Neuron (in vitro differentiated cells): ENCODE data around the gene ACVR1C.

Experiments used
- H2AFZ ChIP-seq: one replicate; pipeline ENCODE4 v1.6.1; 2013; ENCODE audit warnings: low read depth, mild to moderate bottlenecking, inconsistent platforms, low read length, moderate library complexity
- H3K27me3 ChIP-seq: one replicate; pipeline ENCODE4 v1.6.1; 2013; ENCODE audit warnings: low read length; ENCODE audit not compliant: insufficient read depth
- H3K36me3 ChIP-seq: one replicate; pipeline ENCODE4 v1.6.1; 2013; ENCODE audit warnings: low read length; ENCODE audit not compliant: insufficient read depth
- H3K4me1 ChIP-seq: one replicate; pipeline ENCODE4 v1.6.1; 2013; ENCODE audit warnings: low read length; ENCODE audit not compliant: insufficient read depth
- H3K4me3 ChIP-seq: 2 replicates; pipeline ENCODE4 v1.5.1; 2013; ENCODE audit warnings: mild to moderate bottlenecking, low read length, moderate library complexity
- H3K9me3 ChIP-seq: one replicate; pipeline ENCODE4 v1.6.1; 2013; ENCODE audit warnings: low read length

Gene ACVR1C

DNA sequence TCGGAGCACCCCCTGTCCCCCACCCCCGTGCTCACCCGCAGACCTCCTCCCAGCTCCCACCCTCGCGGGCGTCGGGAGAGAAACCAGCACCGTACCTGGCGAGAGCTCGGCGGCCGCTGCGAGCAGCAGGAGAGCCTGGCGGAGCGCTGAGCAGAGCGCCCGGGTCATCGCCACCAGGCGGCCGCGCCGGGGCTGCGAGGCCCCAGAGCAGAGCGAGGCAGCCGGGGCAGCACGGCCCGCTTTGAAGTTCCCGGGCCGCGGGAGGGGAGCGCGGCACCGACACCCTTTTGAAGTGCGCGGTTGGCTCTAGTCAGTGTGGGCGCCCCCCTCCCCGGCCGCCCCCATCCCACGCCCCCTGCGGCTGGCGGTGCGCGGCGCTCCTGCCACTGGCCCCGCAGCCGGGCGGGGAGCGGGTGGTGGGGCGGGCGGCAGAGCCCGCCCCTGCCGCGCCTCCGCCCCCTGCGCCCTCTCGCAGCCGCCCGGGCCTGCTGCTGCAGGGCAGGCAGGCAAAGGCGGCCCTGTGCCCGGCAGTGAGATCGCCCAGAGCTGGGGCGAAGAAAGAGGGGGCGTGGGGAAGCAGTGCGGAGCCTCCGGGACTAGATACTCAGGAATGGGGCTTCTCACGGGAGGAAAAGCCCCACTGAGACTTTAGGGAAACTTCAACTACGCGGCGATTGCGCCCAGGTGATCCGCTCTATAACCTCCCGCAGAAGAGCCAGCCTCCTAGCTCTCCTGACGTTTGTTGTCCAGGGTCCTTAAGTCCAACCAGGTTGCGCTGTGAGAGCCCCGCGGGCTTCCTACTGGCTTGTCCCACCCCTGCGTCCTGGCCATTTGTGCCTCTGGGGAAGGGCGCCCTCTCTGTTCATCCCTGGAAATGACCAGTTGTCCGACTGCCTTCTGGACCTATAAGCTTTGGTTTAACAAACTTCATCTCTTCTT lies at the start of gene ACVR1C:
TSS of gene ACVR1C (minus strand) at position 388 of the 939 bp plus-strand sequence. CDS start at position 168, 220 bp downstream.
- no peaks in the 10 kb centered on the region for H3K9me3 ChIP-seq
- peaks cover 19% of the 10 kb centered on the region for H3K27me3 ChIP-seq
- H3K4me1 ChIP-seq: no peaks in the 10 kb centered on the region
- peak within 1 kb of the TSS; percentile 47 for H3K4me3 ChIP-seq
- no peaks in the 10 kb centered on the region for H3K36me3 ChIP-seq
- peak within 1 kb of the TSS; percentile 68 for H2AFZ ChIP-seq

DNA sequence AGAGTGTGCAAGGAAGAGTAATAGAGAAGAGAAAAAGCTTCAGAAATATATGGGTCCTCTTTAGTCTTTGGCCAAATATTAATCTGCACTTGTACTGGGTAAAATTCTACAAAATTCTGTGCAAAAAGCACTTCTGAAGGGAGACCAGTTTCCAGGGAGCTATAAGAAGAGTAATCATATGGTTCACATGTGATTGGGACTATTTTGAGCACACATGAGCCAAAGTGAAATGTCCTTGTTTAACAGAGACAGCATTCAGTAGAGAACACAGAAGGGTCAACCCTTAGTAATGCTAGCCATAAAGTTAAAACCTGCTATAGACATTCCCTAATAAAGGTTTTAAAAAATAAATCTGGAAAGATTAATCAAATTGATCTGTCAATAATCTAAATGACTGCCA lies 49.3 kb upstream of the ACVR1C start:
- H3K4me1 ChIP-seq: no peaks in the 10 kb centered on the region
- no peak overlapping the region for H2AFZ ChIP-seq
- H3K9me3 ChIP-seq: no peaks in the 10 kb centered on the region
- no peaks in the 10 kb centered on the region for H3K27me3 ChIP-seq
- no peaks in the 10 kb centered on the region for H3K36me3 ChIP-seq
- no peak overlapping the region for H3K4me3 ChIP-seq

DNA sequence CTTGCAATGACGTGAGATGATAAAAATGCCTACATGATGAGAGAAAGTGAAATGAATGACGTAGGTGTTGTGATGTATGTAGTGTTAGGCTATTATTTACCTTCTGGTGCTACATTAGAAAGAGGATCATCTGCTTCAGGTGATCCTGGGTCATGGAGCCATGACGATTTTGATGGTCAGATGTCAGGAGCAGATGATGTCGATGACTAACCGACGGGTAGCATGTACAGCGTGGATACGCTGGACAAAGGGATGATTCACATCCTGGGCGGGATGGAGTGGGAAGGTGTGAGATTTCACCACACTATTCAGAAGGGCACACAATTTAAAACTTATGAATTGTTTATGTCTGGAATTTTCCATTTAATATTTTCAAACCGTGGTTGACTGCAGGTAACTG lies 43.5 kb upstream of the ACVR1C start:
- no peaks in the 10 kb centered on the region for H3K27me3 ChIP-seq
- no peaks in the 10 kb centered on the region for H3K4me1 ChIP-seq
- no peaks in the 10 kb centered on the region for H3K9me3 ChIP-seq
- no peaks in the 10 kb centered on the region for H3K36me3 ChIP-seq
- H3K4me3 ChIP-seq: no peak overlapping the region
- H2AFZ ChIP-seq: no peak overlapping the region

DNA sequence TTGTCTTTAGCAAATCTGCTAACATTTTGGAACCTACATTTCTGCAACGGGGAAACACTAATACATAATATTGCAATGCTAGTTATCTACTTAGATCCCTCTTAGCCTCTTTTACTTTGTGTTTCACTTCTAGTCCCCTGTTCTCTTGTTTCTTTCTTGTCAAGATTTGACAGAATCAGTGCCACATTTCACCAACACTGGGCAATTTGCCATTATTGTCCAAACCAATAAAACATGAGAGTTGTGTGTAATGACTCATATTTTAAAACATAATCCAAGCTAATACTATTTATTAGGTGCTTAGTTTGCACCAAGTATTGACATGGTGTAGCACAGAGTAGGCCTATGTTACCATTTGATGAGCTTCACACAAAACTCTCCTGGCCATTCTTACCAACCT lies 33.7 kb upstream of the ACVR1C start:
- H3K27me3 ChIP-seq: no peaks in the 10 kb centered on the region
- no peaks in the 10 kb centered on the region for H3K9me3 ChIP-seq
- no peaks in the 10 kb centered on the region for H3K36me3 ChIP-seq
- H3K4me3 ChIP-seq: no peak overlapping the region
- no peak overlapping the region for H2AFZ ChIP-seq
- H3K4me1 ChIP-seq: no peaks in the 10 kb centered on the region

DNA sequence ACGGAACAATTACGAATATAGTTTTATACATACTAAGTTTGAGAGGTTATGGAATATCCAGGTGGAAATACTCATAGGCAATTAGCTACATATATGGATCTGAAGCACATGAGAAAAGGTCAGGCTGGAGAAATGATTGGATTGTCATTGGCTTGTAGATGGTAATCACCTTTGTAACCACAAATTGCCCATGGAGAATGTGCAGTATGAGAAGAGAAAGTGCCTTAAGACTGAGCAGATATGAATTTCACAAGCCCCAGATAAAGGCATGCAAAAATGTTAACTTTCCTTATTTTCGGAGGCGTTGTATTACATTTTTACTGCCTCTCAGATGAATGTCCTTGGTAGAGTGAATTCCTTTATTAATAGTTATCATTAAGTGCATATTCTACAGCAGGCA lies 33.1 kb upstream of the ACVR1C start:
- no peak overlapping the region for H3K4me3 ChIP-seq
- no peaks in the 10 kb centered on the region for H3K27me3 ChIP-seq
- H3K36me3 ChIP-seq: no peaks in the 10 kb centered on the region
- no peaks in the 10 kb centered on the region for H3K9me3 ChIP-seq
- no peaks in the 10 kb centered on the region for H3K4me1 ChIP-seq
- H2AFZ ChIP-seq: no peak overlapping the region

DNA sequence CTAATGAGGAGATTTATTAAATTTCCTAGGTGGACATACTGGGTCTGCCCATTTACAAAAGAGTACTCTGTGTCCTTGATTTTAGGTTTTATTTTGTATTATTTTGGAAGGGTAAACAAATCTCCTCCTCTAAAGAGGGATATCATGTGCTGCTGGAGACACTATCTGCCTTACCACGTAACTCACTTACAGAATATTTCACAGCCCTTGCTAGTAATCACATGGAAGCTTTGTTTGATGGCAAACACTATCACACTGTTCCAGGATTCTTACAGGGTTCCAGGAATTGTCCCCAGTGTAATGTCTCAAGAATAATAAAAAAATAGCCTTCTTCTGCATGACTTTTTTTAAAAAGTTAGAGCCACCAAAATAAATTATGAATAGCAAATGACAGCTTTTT lies 29.2 kb upstream of the ACVR1C start:
- no peaks in the 10 kb centered on the region for H3K27me3 ChIP-seq
- H3K36me3 ChIP-seq: no peaks in the 10 kb centered on the region
- no peaks in the 10 kb centered on the region for H3K9me3 ChIP-seq
- H3K4me3 ChIP-seq: no peak overlapping the region
- no peaks in the 10 kb centered on the region for H3K4me1 ChIP-seq
- H2AFZ ChIP-seq: no peak overlapping the region

DNA sequence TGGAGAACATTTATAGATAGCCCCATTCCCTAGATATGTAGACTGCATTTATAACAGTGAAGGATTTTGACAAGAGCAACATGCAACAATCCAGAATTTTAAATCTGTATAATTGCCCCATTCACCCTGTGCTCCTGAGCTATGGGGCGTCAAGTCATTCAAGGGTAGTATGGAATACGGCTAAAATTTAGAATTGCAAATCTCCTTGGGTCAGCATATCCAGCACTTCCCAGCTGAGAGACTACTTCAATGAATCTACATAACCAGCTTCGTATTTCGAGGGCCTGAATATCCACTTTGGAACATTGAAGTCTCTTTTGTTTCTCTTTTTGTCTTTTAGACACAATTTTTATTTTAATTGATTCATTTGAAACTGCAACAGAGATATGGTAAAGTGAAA lies 28.4 kb upstream of the ACVR1C start:
- H3K27me3 ChIP-seq: no peaks in the 10 kb centered on the region
- no peak overlapping the region for H2AFZ ChIP-seq
- H3K4me3 ChIP-seq: no peak overlapping the region
- H3K9me3 ChIP-seq: no peaks in the 10 kb centered on the region
- H3K4me1 ChIP-seq: no peaks in the 10 kb centered on the region
- no peaks in the 10 kb centered on the region for H3K36me3 ChIP-seq

DNA sequence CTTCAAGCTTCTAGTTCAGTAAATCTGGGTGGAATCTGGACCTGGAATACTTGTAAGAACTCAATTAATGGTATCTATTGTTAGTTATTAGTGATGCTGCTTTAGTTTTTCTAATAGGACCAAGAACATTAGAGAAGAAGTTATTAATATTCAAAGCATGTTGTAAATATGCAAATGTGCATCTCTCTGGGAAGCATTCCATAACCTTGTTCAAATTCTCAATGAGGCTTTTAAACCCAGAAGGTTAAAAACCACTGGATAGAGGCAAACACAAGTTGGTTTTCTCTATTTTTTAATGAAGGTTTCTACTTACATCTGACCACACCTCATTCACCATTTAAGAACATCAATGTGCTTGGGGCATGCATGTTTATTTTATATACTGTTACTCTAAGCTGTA lies 16.1 kb upstream of the ACVR1C start:
- Histone ChIP-seq H2AFZ (no peak overlapping the region), H3K9me3 (no peaks in the 10 kb centered on the region)

DNA sequence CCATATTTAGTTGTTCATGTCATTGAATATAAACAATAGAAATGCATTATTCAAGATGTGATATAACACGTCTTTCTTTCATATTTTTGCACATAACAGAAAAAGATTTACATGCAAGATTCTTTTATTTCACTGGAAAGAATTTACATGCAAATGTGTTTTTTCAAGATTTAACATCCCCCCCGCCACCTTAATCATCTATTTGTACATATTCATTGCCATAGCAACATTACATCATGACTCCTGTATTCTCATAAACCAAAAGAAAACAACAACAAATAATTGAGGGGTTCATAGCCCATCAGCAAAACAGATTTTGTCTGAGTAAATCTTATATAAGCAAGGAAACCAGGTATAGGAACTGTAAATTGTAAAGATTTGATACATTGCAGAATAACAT lies 3.2 kb upstream of the ACVR1C start:
- H3K4me3 ChIP-seq: no peak overlapping the region
- H3K4me1 ChIP-seq: no peaks in the 10 kb centered on the region

More for the DNA sequence above, 16.1 kb upstream of the ACVR1C start:
- Histone ChIP-seq H3K4me1 (no peaks in the 10 kb centered on the region), H3K27me3 (no peaks in the 10 kb centered on the region), H3K4me3 (no peak overlapping the region), H3K36me3 (no peaks in the 10 kb centered on the region)

DNA sequence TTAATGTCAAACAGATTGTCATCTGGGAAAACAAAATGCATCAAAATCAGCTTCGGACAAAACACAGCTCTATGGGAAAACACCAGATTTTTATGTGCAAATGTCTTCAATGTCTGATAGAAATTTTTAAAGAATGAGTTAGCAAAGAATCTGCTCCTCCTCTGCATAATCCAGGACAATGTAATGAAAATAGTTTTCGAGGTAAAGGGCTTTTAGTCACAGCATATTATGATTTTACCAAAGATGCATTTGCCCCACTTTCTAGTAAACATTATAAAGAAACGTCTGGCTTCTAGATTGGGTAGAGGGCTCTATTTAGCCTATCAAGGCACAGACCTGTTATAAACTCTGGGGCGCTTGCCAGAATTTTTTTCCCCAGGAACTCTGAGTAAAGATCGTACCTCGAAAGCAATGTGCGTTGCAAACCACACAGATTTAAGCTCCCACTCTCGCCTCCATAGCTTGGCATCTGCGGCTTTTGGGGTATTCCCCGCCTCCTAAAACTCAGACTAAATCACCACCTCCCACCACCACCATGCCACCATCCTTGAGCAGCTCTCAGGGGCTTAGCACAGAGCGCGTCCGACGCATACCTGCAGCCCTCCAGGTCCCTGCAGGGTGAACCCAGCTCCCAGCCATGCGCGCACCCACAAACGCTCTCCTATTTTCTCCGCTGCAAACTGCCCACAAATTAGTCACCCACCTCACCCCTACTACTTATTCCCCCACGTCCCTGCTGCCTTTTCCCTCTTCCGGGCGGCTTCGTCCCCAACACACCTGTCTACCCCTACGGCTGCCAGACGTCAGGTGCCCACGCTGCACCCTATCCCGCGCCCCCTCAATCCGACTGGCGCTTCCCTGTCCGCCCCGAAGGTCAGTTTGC lies 829 bp downstream of the ACVR1C start:
- Histone ChIP-seq H3K4me3 (peak overlapping the region; percentile 47), H2AFZ (peak overlapping the region; percentile 68), H3K36me3 (no peaks in the 10 kb centered on the region), H3K27me3 (peaks cover 19% of the 10 kb centered on the region), H3K9me3 (no peaks in the 10 kb centered on the region), H3K4me1 (no peaks in the 10 kb centered on the region)

More for the DNA sequence above, 3.2 kb upstream of the ACVR1C start:
- H2AFZ ChIP-seq: no peak overlapping the region
- H3K9me3 ChIP-seq: no peaks in the 10 kb centered on the region
- H3K36me3 ChIP-seq: no peaks in the 10 kb centered on the region
- H3K27me3 ChIP-seq: peaks cover 15% of the 10 kb centered on the region

DNA sequence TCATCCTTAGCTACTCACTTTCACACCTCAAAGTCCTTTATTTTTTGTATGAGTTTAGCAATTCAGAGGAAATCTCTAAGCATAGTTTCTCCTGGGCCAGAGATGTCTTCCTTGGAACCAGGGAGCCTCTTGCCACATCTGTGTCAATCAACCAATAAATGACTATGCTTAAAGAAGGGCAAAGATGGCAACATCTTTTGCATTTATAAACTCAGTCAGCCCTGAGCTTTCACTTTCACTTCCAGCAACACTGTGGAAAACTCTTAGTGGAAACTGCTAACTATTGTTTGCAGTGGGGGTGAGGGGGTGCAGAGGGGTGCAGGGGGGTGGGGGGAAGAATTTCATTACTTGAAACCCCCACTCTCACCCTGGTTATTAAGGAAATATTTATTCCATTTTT lies 3.4 kb downstream of the ACVR1C start:
- peaks cover 19% of the 10 kb centered on the region for H3K27me3 ChIP-seq
- no peaks in the 10 kb centered on the region for H3K9me3 ChIP-seq
- H3K36me3 ChIP-seq: no peaks in the 10 kb centered on the region
- H3K4me3 ChIP-seq: no peak overlapping the region
- no peak overlapping the region for H2AFZ ChIP-seq
- H3K4me1 ChIP-seq: no peaks in the 10 kb centered on the region

DNA sequence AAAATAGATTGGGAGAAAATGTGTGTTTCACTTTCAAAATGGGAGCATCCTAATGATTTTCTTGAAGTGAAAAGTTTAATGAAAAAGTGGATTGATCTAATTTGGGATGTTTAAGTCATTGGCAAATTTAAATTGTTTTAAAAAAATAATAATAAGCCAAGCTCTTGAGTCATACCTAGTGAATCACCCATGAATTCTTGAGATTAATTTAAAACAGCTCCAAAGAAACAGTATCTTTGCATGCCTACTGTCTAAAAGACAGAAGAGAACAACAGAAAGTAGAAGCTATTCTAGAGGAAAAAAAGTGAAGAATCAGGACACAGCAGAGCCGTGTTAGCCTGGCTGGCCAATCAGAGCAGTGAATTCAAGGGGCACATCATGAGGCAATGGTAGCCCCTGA lies 7.7 kb downstream of the ACVR1C start:
- H3K36me3 ChIP-seq: no peaks in the 10 kb centered on the region
- H2AFZ ChIP-seq: no peak overlapping the region
- H3K4me1 ChIP-seq: no peaks in the 10 kb centered on the region
- no peaks in the 10 kb centered on the region for H3K9me3 ChIP-seq
- H3K4me3 ChIP-seq: no peak overlapping the region
- peaks cover 4% of the 10 kb centered on the region for H3K27me3 ChIP-seq

DNA sequence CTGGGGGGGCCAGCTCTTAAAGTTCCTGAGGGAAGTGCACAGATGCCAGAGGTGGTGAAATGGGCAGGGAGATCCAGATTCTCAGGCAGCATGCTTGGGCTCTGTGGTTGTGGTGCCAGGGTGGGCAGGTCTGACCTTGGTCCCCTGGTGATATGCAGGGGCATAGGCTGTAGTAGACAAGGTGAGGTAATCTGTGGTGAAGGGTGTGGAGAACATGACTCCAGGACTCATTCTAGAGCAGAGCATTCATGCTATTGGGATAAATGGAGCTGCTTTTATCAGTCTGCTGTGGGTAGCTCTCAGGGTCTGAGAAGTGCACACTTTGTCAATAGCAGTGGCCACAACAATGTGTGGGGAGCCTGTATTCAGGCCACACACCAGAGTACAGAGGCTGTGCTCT lies 16.9 kb downstream of the ACVR1C start:
- Histone ChIP-seq H3K36me3 (no peaks in the 10 kb centered on the region), H3K4me3 (no peak overlapping the region), H3K4me1 (no peaks in the 10 kb centered on the region), H3K9me3 (no peaks in the 10 kb centered on the region), H3K27me3 (no peaks in the 10 kb centered on the region), H2AFZ (no peak overlapping the region)
